Esophagus (tissue), 2 donors: ENCODE data around the gene NAA60. TPM values are rescaled to one million over a fixed set of nuclear protein-coding genes. Genes with fewer than 3 reads are reported as not detected.
"Not testable (repeated sequence)": the region's sequence is repeated elsewhere in the genome, so short reads cannot be mapped to it uniquely, and the experiment has no call there.

Source experiments
- H3K27ac ChIP-seq, 2 donors: one replicate each; pipeline ENCODE4 v1.5.1; 2013; ENCODE audit warnings: low read depth in 2 of 2, mild to moderate bottlenecking in 2 of 2, inconsistent platforms in 1 of 2, low read length in 1 of 2, moderate library complexity in 1 of 2
- H3K27me3 ChIP-seq, 2 donors: one replicate each; pipeline ENCODE4 v1.6.1; 2013; ENCODE audit warnings: low read length in 2 of 2, control low read depth in 1 of 2, mild to moderate bottlenecking in 1 of 2; ENCODE audit not compliant: insufficient read depth in 2 of 2, control insufficient read depth in 1 of 2
- H3K36me3 ChIP-seq, 2 donors: one replicate each; pipeline ENCODE4 v1.6.1; 2013; ENCODE audit warnings: low read length in 1 of 2; ENCODE audit not compliant: control insufficient read depth in 2 of 2, insufficient read depth in 2 of 2
- H3K4me1 ChIP-seq, 2 donors: one replicate each; pipeline ENCODE4 v1.6.1; 2013; ENCODE audit warnings: low read length in 1 of 2; ENCODE audit not compliant: control insufficient read depth in 2 of 2, insufficient read depth in 2 of 2
- H3K4me3 ChIP-seq, 2 donors: one replicate each; pipeline ENCODE4 v1.5.1; 2013; ENCODE audit warnings: low read length in 2 of 2, mild to moderate bottlenecking in 2 of 2, low read depth in 1 of 2, moderate library complexity in 1 of 2
- H3K9me3 ChIP-seq, 2 donors: one replicate each; pipeline ENCODE4 v1.6.1; 2013; ENCODE audit warnings: mild to moderate bottlenecking in 2 of 2, low read depth in 1 of 2, low read length in 1 of 2, moderate library complexity in 1 of 2; ENCODE audit not compliant: control insufficient read depth in 2 of 2, insufficient read depth in 1 of 2
- WGBS, 2 donors: extraction: QIAGEN DNeasy Blood & Tissue Kit; methylation state at CpG; one replicate each; pipeline ENCODE4 v1.1.7; 2013; 5-methylcytosine and 5-hydroxymethylcytosine counted together
- polyA plus RNA-seq, 2 donors: library from polyadenylated mRNA; stranded (reverse); fragments of 200-250 nt; gene quantifications; one replicate each; pipeline ENCODE4 v1.2.3, GENCODE V29; 2013
- donor health status: healthy with polysubstance abuse.
- donor health status: Bipolar disorder and iron deficiency.

Gene NAA60
- polyA plus RNA-seq, 2 donors: 23.3 to 28.7 TPM

- H3K27me3 ChIP-seq, H3K27ac ChIP-seq, H3K9me3 ChIP-seq, H3K4me1 ChIP-seq, H3K36me3 ChIP-seq: not testable (repeated sequence)
- peak overlapping the region; percentile 78 to 85 for H3K4me3 ChIP-seq
- WGBS, 2 donors: 16 to 17% methylated on average over 24 of the region's 24 CpGs
Measured at GRCh38 chr16:3501412-3501761, 57.9 kb downstream of the NAA60 start.

DNA sequence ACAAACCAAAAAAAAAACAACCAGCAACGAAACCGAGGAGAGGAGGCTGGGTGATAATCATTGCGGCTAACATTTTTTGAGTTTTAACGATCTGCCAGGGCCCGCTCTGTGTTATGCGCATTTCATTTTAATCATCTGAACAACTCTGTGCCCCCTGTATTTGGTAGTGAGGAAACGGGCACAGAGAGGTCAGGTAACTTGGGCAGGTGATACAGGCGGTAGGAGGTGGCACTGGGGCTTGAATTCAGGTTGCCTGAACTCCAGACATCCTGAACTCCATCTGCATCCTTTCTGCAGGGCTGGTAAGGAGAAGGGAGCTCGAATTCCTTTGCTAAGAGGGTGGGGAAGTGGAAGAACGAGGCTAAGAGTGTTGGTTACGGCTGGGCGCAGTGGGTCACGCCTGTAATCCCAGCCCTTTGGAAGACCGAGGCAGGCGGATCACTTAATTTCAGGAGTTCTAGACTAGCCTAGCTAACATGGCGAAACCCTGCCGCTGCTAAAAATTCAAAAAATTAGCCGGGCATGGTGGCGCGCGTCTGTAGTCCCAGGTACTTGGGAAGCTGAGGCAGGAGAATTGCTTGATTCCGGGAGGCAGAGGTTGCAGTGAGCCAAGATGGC is 58.4 kb downstream of the NAA60 start:
- Histone ChIP-seq H3K27ac (no peak overlapping the region), H3K4me1 (peaks cover 0 to 7% of the 10 kb centered on the region in 2 donors), H3K36me3 (no peaks in the 10 kb centered on the region), H3K9me3 (no peaks in the 10 kb centered on the region), H3K27me3 (no peaks in the 10 kb centered on the region), H3K4me3 (peak overlapping the region in 1 of 2 donors; percentile 85)
- WGBS, 2 donors: 78 to 82% methylated on average over 22 of the region's 22 CpGs

- Histone ChIP-seq H3K27me3 (no peaks in the 10 kb centered on the region), H3K4me1 (peaks cover 0 to 7% of the 10 kb centered on the region in 2 donors), H3K4me3 (no peak overlapping the region), H3K27ac (no peak overlapping the region), H3K36me3 (no peaks in the 10 kb centered on the region), H3K9me3 (no peaks in the 10 kb centered on the region)
- WGBS, 2 donors: 52 to 66% methylated on average over 6 of the region's 6 CpGs
Measured at GRCh38 chr16:3503523-3503922, 60.0 kb downstream of the NAA60 start.

DNA sequence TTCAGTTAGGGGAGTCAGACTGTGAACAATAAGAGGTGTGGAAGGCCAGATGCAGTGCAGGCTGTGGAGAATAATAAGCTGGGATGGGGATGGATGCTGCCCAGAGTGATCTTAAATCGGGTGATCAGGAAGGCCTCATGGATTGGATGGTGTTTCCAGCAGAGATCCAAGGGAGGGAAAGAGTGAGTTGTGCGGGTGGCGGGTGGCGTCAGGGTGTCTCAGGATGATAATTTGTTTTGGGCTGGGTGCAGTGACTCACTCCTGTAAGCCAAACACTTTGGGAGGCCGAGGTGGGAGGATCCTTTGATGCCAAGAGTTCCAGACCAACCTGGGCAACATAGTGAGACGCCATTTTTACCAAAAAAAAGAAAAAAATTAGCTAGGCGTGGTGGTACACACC is 65.3 kb downstream of the NAA60 start:
- Histone ChIP-seq H3K9me3 (no peaks in the 10 kb centered on the region), H3K27me3 (no peaks in the 10 kb centered on the region), H3K4me3 (no peak overlapping the region), H3K36me3 (peaks cover 0 to 13% of the 10 kb centered on the region in 2 donors), H3K4me1 (no peaks in the 10 kb centered on the region), H3K27ac (no peak overlapping the region)
- WGBS, 2 donors: 89 to 91% methylated on average over 7 of the region's 7 CpGs

DNA sequence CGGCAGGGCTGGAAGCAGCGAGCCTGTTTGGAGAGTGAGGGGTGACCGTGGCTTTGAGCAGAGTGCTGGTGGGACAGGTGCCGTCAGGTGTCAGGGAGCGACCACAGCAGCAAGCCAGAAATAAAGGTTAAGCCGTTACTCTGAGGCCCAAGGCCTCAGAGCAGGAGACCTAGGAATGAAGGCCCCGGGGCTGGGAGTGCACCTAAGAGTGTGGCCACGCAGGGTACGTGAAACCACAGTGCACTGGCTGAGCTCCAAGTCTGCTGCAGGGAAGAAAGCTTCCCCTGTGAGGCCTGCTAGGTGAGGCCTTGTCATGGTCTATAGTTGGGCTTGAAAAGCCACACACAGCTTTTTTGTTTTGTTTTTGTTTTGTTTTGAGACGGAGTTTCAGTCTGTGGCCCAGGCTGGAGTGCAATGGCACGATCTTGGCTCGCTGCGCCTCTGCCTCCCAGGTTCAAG is 66.0 kb downstream of the NAA60 start:
- Histone ChIP-seq H3K36me3 (peaks cover 0 to 19% of the 10 kb centered on the region in 2 donors), H3K9me3 (no peaks in the 10 kb centered on the region), H3K27ac (no peak overlapping the region), H3K4me1 (no peaks in the 10 kb centered on the region), H3K4me3 (no peak overlapping the region), H3K27me3 (no peaks in the 10 kb centered on the region)
- 68 to 74% methylated on average over 13 of the region's 13 CpGs for WGBS, 2 donors

- Histone ChIP-seq H3K27me3 (no peaks in the 10 kb centered on the region), H3K9me3 (no peaks in the 10 kb centered on the region), H3K36me3 (peaks cover 0 to 19% of the 10 kb centered on the region in 2 donors), H3K4me3 (no peak overlapping the region), H3K27ac (no peak overlapping the region), H3K4me1 (no peaks in the 10 kb centered on the region)
- WGBS, 2 donors: 94 to 95% methylated on average over 10 of the region's 10 CpGs
Measured at GRCh38 chr16:3510416-3510815, 66.9 kb downstream of the NAA60 start.

DNA sequence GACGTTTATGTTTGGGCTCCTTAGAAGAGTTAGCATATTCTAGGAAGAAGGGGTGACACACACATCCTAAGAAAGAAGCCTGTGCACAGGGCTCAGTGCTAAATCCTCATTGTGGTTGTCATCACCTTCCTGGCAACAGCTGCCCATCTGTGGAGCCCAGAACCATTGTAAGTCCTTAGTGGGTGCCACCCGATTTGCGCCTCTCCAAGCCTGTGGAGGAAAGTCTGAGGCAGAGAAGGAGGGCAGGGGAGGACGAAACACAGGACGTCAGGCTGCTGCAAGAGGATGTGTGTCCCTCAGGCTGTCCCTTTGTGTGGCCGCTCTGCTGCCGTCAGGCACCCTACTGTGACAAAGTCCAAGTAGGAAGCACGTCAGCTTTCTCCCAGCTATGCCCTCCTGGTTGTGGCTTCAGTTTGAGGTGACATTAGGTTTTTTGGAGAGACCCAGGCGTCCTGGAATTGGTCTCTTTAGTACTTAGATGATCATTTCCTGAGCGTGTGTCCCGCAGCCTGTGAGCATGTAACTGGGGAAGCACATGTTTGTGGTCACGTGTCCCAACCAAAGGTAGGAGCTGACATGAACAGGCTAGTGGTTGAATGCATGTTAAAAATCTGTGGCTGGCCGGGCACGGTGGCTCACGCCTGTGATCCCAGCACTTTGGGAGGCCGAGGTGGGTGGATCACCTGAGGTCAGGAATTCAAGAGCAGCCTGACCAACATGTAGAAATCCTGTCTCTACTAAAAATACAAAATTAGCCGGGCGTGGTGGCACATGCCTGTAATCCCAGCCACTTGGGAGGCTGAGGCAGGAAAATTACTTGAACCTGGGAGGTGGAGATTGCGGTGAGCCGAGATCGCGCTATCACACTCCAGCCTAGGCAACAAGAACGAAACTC is 68.1 kb downstream of the NAA60 start:
- Histone ChIP-seq H3K9me3 (no peaks in the 10 kb centered on the region), H3K27ac (no peak overlapping the region), H3K36me3 (peaks cover 2 to 19% of the 10 kb centered on the region in 2 donors), H3K27me3 (no peaks in the 10 kb centered on the region), H3K4me1 (no peaks in the 10 kb centered on the region), H3K4me3 (no peak overlapping the region)
- WGBS, 2 donors: 95 to 97% methylated on average over 23 of the region's 23 CpGs

- no peaks in the 10 kb centered on the region for H3K4me1 ChIP-seq
- no peaks in the 10 kb centered on the region for H3K27me3 ChIP-seq
- no peaks in the 10 kb centered on the region for H3K9me3 ChIP-seq
- H3K4me3 ChIP-seq: no peak overlapping the region
- no peak overlapping the region for H3K27ac ChIP-seq
- WGBS, 2 donors: 69% methylated on average over 7 of the region's 7 CpGs
- peaks cover 10 to 27% of the 10 kb centered on the region in 2 donors for H3K36me3 ChIP-seq
Measured at GRCh38 chr16:3513892-3514583, 70.6 kb downstream of the NAA60 start.

DNA sequence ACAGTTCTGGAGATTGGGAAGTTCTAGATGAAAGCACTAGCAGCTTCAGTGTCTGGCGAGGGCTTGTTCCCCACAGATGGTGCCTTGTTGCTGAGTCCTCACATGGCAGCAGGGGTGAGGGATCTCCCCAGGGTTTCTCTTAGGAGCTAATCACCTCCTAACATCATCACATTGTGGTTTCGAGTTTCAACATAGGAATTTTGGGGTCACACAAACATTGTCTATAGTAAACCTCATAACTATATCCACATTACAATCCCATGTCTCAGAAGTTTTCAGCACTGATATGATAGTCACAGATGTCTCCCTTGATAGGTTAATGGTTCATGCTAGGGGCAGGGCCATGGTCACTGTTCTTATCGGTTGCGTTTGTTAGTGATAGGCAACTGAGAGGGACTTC is 71.1 kb downstream of the NAA60 start:
- WGBS, 2 donors: 90 to 95% methylated on average over 4 of the region's 4 CpGs
- H3K27me3 ChIP-seq: no peaks in the 10 kb centered on the region
- H3K36me3 ChIP-seq: peaks cover 10 to 29% of the 10 kb centered on the region in 2 donors
- H3K4me3 ChIP-seq: no peak overlapping the region
- H3K27ac ChIP-seq: no peak overlapping the region
- no peaks in the 10 kb centered on the region for H3K4me1 ChIP-seq
- H3K9me3 ChIP-seq: no peaks in the 10 kb centered on the region
